Endothelial cell of umbilical vein (primary cell): Measurements from ENCODE around the gene CEP70. TPM values are rescaled to one million over a fixed set of nuclear protein-coding genes. Genes with fewer than 3 reads are reported as not detected.

Experiments used
- BruUV-seq: library from RNA; stranded (reverse); fragments of 400-500 nt; replicated peaks from 2 replicates; lab custom pipeline; 2021; lab: Mats Ljungman, UMichigan
- CTCF ChIA-PET: fragments of 300-600, 350-600 bp; sonication (Branson Sonifier 250); formaldehyde crosslinking; loops from one replicate; lab custom pipeline; 2021; ENCODE audit warnings: antibody characterized with exemption, inconsistent platforms; lab: Charles Lee
- POLR2A ChIA-PET: fragments of 300-600, 350-600 bp; sonication (Branson Sonifier 250); formaldehyde crosslinking; loops from one replicate; lab custom pipeline; 2021; ENCODE audit warnings: antibody characterized with exemption, inconsistent platforms; lab: Charles Lee
- DNase-seq: peaks from one replicate; pipeline ENCODE4 v3.0.0-alpha.2; 2011; ENCODE audit warnings: low read depth, low spot score
- FAIRE-seq: peaks from 2 replicates; lab custom pipeline; 2011; peaks lifted over from hg19 to GRCh38; lab: Jason Lieb, UNC
- H2AFZ ChIP-seq: 2 replicates; pipeline ENCODE4 v1.6.0; 2012; ENCODE audit warnings: low read depth, low read length, control low read depth, inconsistent platforms
- H3K27ac ChIP-seq: 2 replicates; pipeline ENCODE4 v1.5.1; 2011; ENCODE audit warnings: low read depth, mild to moderate bottlenecking, control low read depth, low read length, moderate library complexity; ENCODE audit not compliant: insufficient read depth
- H3K27me3 ChIP-seq, 2 experiments: 2 replicates each; pipeline versions ENCODE4 v1.6.0 to v1.6.1; 2011; ENCODE audit warnings: low read length in 2 of 2, mixed read lengths in 1 of 2; ENCODE audit not compliant: control insufficient read depth in 2 of 2, insufficient read depth in 2 of 2
- H3K36me3 ChIP-seq, 2 experiments: 2 replicates in 1 of 2; 3 replicates in 1 of 2; pipeline ENCODE4 v1.5.1; 2011; ENCODE audit warnings: low read length in 2 of 2, mild to moderate bottlenecking in 1 of 2, moderate library complexity in 1 of 2; ENCODE audit not compliant: control insufficient read depth in 2 of 2, insufficient read depth in 2 of 2; ENCODE audit errors: extremely low read depth in 1 of 2
- H3K4me1 ChIP-seq: 3 replicates; pipeline ENCODE4 v1.5.1; 2011; ENCODE audit warnings: mild to moderate bottlenecking, low read length; ENCODE audit not compliant: control insufficient read depth, insufficient read depth; ENCODE audit errors: extremely low read depth
- H3K4me2 ChIP-seq: 2 replicates; pipeline ENCODE4 v1.6.1; 2011; ENCODE audit warnings: low read length, control low read depth, mixed read lengths; ENCODE audit not compliant: insufficient read depth
- H3K4me3 ChIP-seq, 3 experiments: fragments of 200-600 bp in 1 of 3; sonication (generic), shearing (Covaris generic) in 1 of 3; replicated peaks in 1 of 3; 2 replicates each; pipeline ENCODE4 v1.5.1; 2011 to 2016; ENCODE audit warnings: control low read depth in 3 of 3, low read length in 3 of 3, mild to moderate bottlenecking in 2 of 3, inconsistent platforms in 1 of 3, low read depth in 1 of 3, moderate library complexity in 1 of 3; ENCODE audit not compliant: insufficient read depth in 1 of 3
- H3K79me2 ChIP-seq: 2 replicates; pipeline ENCODE4 v1.6.0; 2012; ENCODE audit warnings: low read length, inconsistent platforms; ENCODE audit not compliant: control insufficient read depth, insufficient read depth
- H3K9ac ChIP-seq: replicated peaks from 2 replicates; pipeline ENCODE3; 2011; ENCODE audit warnings: low read length, control low read depth; ENCODE audit not compliant: insufficient read depth; ENCODE audit errors: extremely low read depth
- H3K9me1 ChIP-seq: replicated peaks from 3 replicates; pipeline ENCODE4 v1.6.0; 2011; ENCODE audit warnings: mild to moderate bottlenecking, low read length; ENCODE audit not compliant: control insufficient read depth, insufficient read depth; ENCODE audit errors: extremely low read depth
- H3K9me3 ChIP-seq: replicated peaks from 2 replicates; pipeline ENCODE4 v1.5.1; 2012; ENCODE audit warnings: low read length, inconsistent platforms; ENCODE audit not compliant: control insufficient read depth, insufficient read depth
- H4K20me1 ChIP-seq: replicated peaks from 2 replicates; pipeline ENCODE3; 2011; ENCODE audit warnings: mild to moderate bottlenecking, low read length; ENCODE audit not compliant: control insufficient read depth, insufficient read depth; ENCODE audit errors: extremely low read depth
- CTCF ChIP-seq, 2 donors: IDR thresholded peaks; 1 replicate in 1 of 2; 2 replicates in 1 of 2; pipeline ENCODE4 v1.5.1; 2011; ENCODE audit warnings: low read length in 2 of 2, mild to moderate bottlenecking in 2 of 2, moderate library complexity in 2 of 2, control low read depth in 1 of 2, inconsistent platforms in 1 of 2, low read depth in 1 of 2; ENCODE audit not compliant: insufficient read depth in 1 of 2; ENCODE audit errors: extremely low read depth in 1 of 2
- EZH2 ChIP-seq: IDR thresholded peaks from 2 replicates; pipeline ENCODE4 v1.6.1; 2012; ENCODE audit warnings: borderline replicate concordance, low read depth, mild to moderate bottlenecking, moderate library complexity, low read length, inconsistent platforms; ENCODE audit not compliant: severe bottlenecking
- FOS ChIP-seq: IDR thresholded peaks from 2 replicates; pipeline ENCODE4 v1.6.1; 2011; ENCODE audit warnings: mild to moderate bottlenecking, low read length, moderate library complexity, borderline replicate concordance; ENCODE audit not compliant: insufficient read depth
- GATA2 ChIP-seq: IDR thresholded peaks from 2 replicates; pipeline ENCODE4 v1.7.0; 2011; ENCODE audit warnings: low read depth, mild to moderate bottlenecking, moderate library complexity, mixed read lengths, low read length; ENCODE audit not compliant: insufficient read length, insufficient read depth
- JUN ChIP-seq: IDR thresholded peaks from 2 replicates; pipeline ENCODE4 v1.6.1; 2011; ENCODE audit warnings: borderline replicate concordance, low read depth; ENCODE audit not compliant: insufficient read length, insufficient read depth
- MAX ChIP-seq: IDR thresholded peaks from 2 replicates; pipeline ENCODE4 v1.6.1; 2011; ENCODE audit not compliant: insufficient read depth, insufficient read length
- MYC ChIP-seq: IDR thresholded peaks from one replicate; pipeline ENCODE4 v1.6.1; 2011; ENCODE audit warnings: mild to moderate bottlenecking, low read depth, low read length
- POLR2A ChIP-seq: IDR thresholded peaks from 2 replicates; pipeline ENCODE4 v1.6.1; 2012; ENCODE audit warnings: low read depth, mild to moderate bottlenecking, control low read depth, low read length
- POLR2AphosphoS5 ChIP-seq: IDR thresholded peaks from 2 replicates; pipeline ENCODE4 v1.6.1; 2012; ENCODE audit warnings: low read depth, mild to moderate bottlenecking, control low read depth, low read length, moderate library complexity; ENCODE audit not compliant: insufficient read depth
- dilution Hi-C: fragments of 300-500 bp; cut with MboI; formaldehyde crosslinking; loops from one replicate; pipeline ENCODE4 v1.15.0; 2019; ENCODE audit warnings: low sequenced_read_pairs; ENCODE audit not compliant: extremely low pct_ligation_motif_present
- intact Hi-C: fragments of 100-400 bp; cut with micrococcal nuclease; formaldehyde crosslinking; loops from one replicate; pipeline ENCODE4 v1.10.0; 2022
- polyA plus RNA-seq, 4 experiments: library from polyadenylated mRNA; depleted of rRNA in 3 of 4; stranded (reverse) in 3 of 4; unstranded in 1 of 4; fragments of >200 nt; gene quantifications; 2 replicates each; pipeline versions ENCODE4 v1.2.1 to v1.2.3, GENCODE V29; 2011 to 2012; ENCODE audit warnings: missing spikeins in 1 of 4
- total RNA-seq: library from RNA; stranded (reverse); gene quantifications from 2 replicates; pipeline ENCODE4 v1.2.3, GENCODE V29; 2021

CEP70 gene
- total and polyA plus RNA-seq, 2 donors (not counting 3 experiments of a cell fraction or from before 2014, with no cell fraction given) = 2.1 to 16.9 TPM

GRCh38 chr3:138642927-138643253 is 48.8 kb upstream of the CEP70 start:
- Histone ChIP-seq H3K9me3 (no peaks in the 10 kb centered on the region), H3K27me3 (no peaks in the 10 kb centered on the region), H3K4me1 (no peaks in the 10 kb centered on the region), H3K36me3 (no peaks in the 10 kb centered on the region), H3K27ac (no peak overlapping the region), H3K4me3 (no peak overlapping the region), H3K79me2 (no peaks in the 10 kb centered on the region), H4K20me1 (no peaks in the 10 kb centered on the region), H3K9ac (no peak overlapping the region), H3K4me2 (no peak overlapping the region), H2AFZ (no peak overlapping the region), H3K9me1 (no peaks in the 10 kb centered on the region)
- FAIRE-seq = no peak
- BruUV-seq = no TSS peak
- dilution Hi-C loops = no loop called here
- no peak for TF ChIP-seq GATA2
- TF ChIP-seq POLR2AphosphoS5 = no peak
- TF ChIP-seq EZH2 = no peak
- no peak for TF ChIP-seq MAX
- no peak for TF ChIP-seq MYC
- no peak for TF ChIP-seq POLR2A
- no peak for TF ChIP-seq JUN
- no peak for TF ChIP-seq CTCF (IDR thresholded peaks at IDR 0.05; ENCODE audit: extremely low read depth in 1 of 2, insufficient read depth in 1 of 2, low read depth in 1 of 2, low read length in 2 of 2)
- TF ChIP-seq FOS = no peak
- no peak for DNase-seq
- intact Hi-C loops = no loop called here
- ChIA-PET POLR2A (no interaction called here), CTCF (no interaction called here)
